GM19351 (cell line): ENCODE measurements around the gene ZFP62.
A peak's percentile ranks its signal among the peaks of the same experiment; 100 is the strongest.

Experiments used
- ATAC-seq: cut with Tn5 transposase; IDR thresholded peaks from one replicate; pipeline ENCODE4 v1.9.1; 2021; ENCODE audit warnings: mild to moderate bottlenecking, moderate library complexity; ENCODE audit not compliant: unreplicated experiment

Gene ZFP62

GRCh38 chr5:180869587-180869986 lies 8.5 kb upstream of the ZFP62 start:
- no peak for ATAC-seq

- ATAC-seq, result no peak
Observed at GRCh38 chr5:180868960-180869359, 7.9 kb upstream of the ZFP62 start.

- no peak for ATAC-seq
Observed at GRCh38 chr5:180866985-180867384, 5.9 kb upstream of the ZFP62 start.

- ATAC-seq, result no peak
Observed at GRCh38 chr5:180865981-180866695, 5.1 kb upstream of the ZFP62 start.

- ATAC-seq, result no peak
Observed at GRCh38 chr5:180862645-180863044, 1.6 kb upstream of the ZFP62 start.

- peak; percentile 51 for ATAC-seq
Observed at GRCh38 chr5:180860273-180860886, 696 bp downstream of the ZFP62 start.

GRCh38 chr5:180858586-180858985 lies 2.5 kb downstream of the ZFP62 start:
- no peak for ATAC-seq

- ATAC-seq, result no peak
Observed at GRCh38 chr5:180853848-180854176, 7.3 kb downstream of the ZFP62 start.

- no peak for ATAC-seq
Observed at GRCh38 chr5:180853121-180853847, 7.8 kb downstream of the ZFP62 start.

- no peak for ATAC-seq
Observed at GRCh38 chr5:180852495-180852894, 8.6 kb downstream of the ZFP62 start.

- no peak for ATAC-seq
Observed at GRCh38 chr5:180850434-180851078, 10.5 kb downstream of the ZFP62 start.

- ATAC-seq, result no peak
Observed at GRCh38 chr5:180849827-180850226, 11.2 kb downstream of the ZFP62 start.

- ATAC-seq, result no peak
Observed at GRCh38 chr5:180848878-180849277, 12.2 kb downstream of the ZFP62 start.

GRCh38 chr5:180848265-180848664 lies 12.8 kb downstream of the ZFP62 start:
- no peak for ATAC-seq

- ATAC-seq, result no peak
Observed at GRCh38 chr5:180847026-180847425, 14.1 kb downstream of the ZFP62 start.

GRCh38 chr5:180844858-180845257 lies 16.2 kb downstream of the ZFP62 start:
- no peak for ATAC-seq

- ATAC-seq, result no peak
Observed at GRCh38 chr5:180844432-180844831, 16.6 kb downstream of the ZFP62 start.

- ATAC-seq, result no peak
Observed at GRCh38 chr5:180839935-180840334, 21.1 kb downstream of the ZFP62 start.

GRCh38 chr5:180839227-180839626 lies 21.8 kb downstream of the ZFP62 start:
- ATAC-seq, result no peak

GRCh38 chr5:180837478-180837877 lies 23.6 kb downstream of the ZFP62 start:
- ATAC-seq, result no peak

GRCh38 chr5:180832638-180833068 lies 28.4 kb downstream of the ZFP62 start:
- ATAC-seq, result peak; percentile 49
